ENCODE measurements around the gene IFNA1. TPM values are rescaled to one million over a fixed set of nuclear protein-coding genes. Genes with fewer than 3 reads are reported as not detected.

Gene IFNA1
- 0.62 TPM for total RNA-seq
- long read RNA-seq: 0 reads

- DNase-seq (no peak), ATAC-seq (no peak)
- Histone ChIP-seq H3K27ac (no peak within 1 kb of the TSS), H3K4me3 (no peak within 1 kb of the TSS), H3K36me3 (no peaks in the 10 kb centered on the region), H3K4me1 (no peaks in the 10 kb centered on the region), H3K27me3 (ENCODE audit: low read depth) (no peaks in the 10 kb centered on the region), H3K9me3 (peaks cover 6% of the 10 kb centered on the region)
- intact Hi-C loops (cut with DNase I): no loop called here
- no peak for TF ChIP-seq CTCF (IDR thresholded peaks at IDR 0.05)
Measured at GRCh38 chr9:21440139-21440538, at the start of gene IFNA1. Gene IFNA1 (plus strand): TSS chr9:21440439. CDS start chr9:21440508, 69 bp downstream.

- ATAC-seq: peak; percentile 29 to 43
- H3K27me3 ChIP-seq (ENCODE audit: low read depth): peaks cover 55% of the 10 kb centered on the region
- no peak for DNase-seq
- no peaks in the 10 kb centered on the region for H3K9me3 ChIP-seq
- peak; percentile 11 for TF ChIP-seq CTCF (IDR thresholded peaks at IDR 0.05)
- H3K27ac ChIP-seq: no peak overlapping the region
- H3K4me1 ChIP-seq: peaks cover 11% of the 10 kb centered on the region
- no peak overlapping the region for H3K4me3 ChIP-seq
- no peaks in the 10 kb centered on the region for H3K36me3 ChIP-seq
- intact Hi-C loops (cut with DNase I): loop anchor here (10.0 kb wide), 1 partner anchor 67 kb away; no protein-coding TSS in a partner anchor
Measured at GRCh38 chr9:21392270-21392669, 48.0 kb upstream of the IFNA1 start.

- Histone ChIP-seq H3K4me1 (peaks cover 11% of the 10 kb centered on the region), H3K27me3 (ENCODE audit: low read depth) (peaks cover 58% of the 10 kb centered on the region), H3K36me3 (no peaks in the 10 kb centered on the region), H3K4me3 (peak overlapping the region; percentile 51), H3K27ac (no peak overlapping the region), H3K9me3 (no peaks in the 10 kb centered on the region)
- intact Hi-C loops (cut with DNase I): loop anchor here (10.0 kb wide), 1 partner anchor 71 kb away; no protein-coding TSS in a partner anchor
- TF ChIP-seq CTCF (IDR thresholded peaks at IDR 0.05): peak; percentile 87
- DNase-seq (peak; percentile 72), ATAC-seq (peak; percentile 74 to 87)
Measured at GRCh38 chr9:21395778-21396717, 44.2 kb upstream of the IFNA1 start.

GRCh38 chr9:21398955-21399489, 41.2 kb upstream of the IFNA1 start:
- intact Hi-C loops (cut with DNase I): loop anchor here (10.0 kb wide), 1 partner anchor 74 kb away; no protein-coding TSS in a partner anchor
- no peaks in the 10 kb centered on the region for H3K36me3 ChIP-seq
- no peak for TF ChIP-seq CTCF (IDR thresholded peaks at IDR 0.05)
- no peak for ATAC-seq
- no peak overlapping the region for H3K4me3 ChIP-seq
- H3K27ac ChIP-seq: no peak overlapping the region
- DNase-seq: no peak
- H3K9me3 ChIP-seq: no peaks in the 10 kb centered on the region
- peaks cover 56% of the 10 kb centered on the region for H3K27me3 ChIP-seq (ENCODE audit: low read depth)
- H3K4me1 ChIP-seq: peaks cover 21% of the 10 kb centered on the region

GRCh38 chr9:21399956-21400355, 40.3 kb upstream of the IFNA1 start:
- peaks cover 21% of the 10 kb centered on the region for H3K4me1 ChIP-seq
- ATAC-seq (no peak), DNase-seq (no peak)
- no peak for TF ChIP-seq CTCF (IDR thresholded peaks at IDR 0.05)
- no peaks in the 10 kb centered on the region for H3K36me3 ChIP-seq
- H3K4me3 ChIP-seq: no peak overlapping the region
- H3K27ac ChIP-seq: no peak overlapping the region
- intact Hi-C loops (cut with DNase I): loop anchor here (10.0 kb wide), 1 partner anchor 75 kb away; no protein-coding TSS in a partner anchor
- H3K27me3 ChIP-seq (ENCODE audit: low read depth): peaks cover 55% of the 10 kb centered on the region
- H3K9me3 ChIP-seq: no peaks in the 10 kb centered on the region
